Stimulated activated CD8-positive, alpha-beta memory T cell treated with anti-CD3 and anti-CD28 coated beads, Interleukin-2, amount 100 ng/mL, for 1 hour (primary cell): ENCODE data around the gene OAS2.
"Not testable (repeated sequence)": the region's sequence is repeated elsewhere in the genome, so short reads cannot be mapped to it uniquely, and the experiment has no call there.

Experiments used
- DNase-seq, 2 donors: peaks; one replicate each; pipeline ENCODE4 v3.0.0-alpha.2; 2020; ENCODE audit warnings: low read depth in 2 of 2

The OAS2 gene

DNA sequence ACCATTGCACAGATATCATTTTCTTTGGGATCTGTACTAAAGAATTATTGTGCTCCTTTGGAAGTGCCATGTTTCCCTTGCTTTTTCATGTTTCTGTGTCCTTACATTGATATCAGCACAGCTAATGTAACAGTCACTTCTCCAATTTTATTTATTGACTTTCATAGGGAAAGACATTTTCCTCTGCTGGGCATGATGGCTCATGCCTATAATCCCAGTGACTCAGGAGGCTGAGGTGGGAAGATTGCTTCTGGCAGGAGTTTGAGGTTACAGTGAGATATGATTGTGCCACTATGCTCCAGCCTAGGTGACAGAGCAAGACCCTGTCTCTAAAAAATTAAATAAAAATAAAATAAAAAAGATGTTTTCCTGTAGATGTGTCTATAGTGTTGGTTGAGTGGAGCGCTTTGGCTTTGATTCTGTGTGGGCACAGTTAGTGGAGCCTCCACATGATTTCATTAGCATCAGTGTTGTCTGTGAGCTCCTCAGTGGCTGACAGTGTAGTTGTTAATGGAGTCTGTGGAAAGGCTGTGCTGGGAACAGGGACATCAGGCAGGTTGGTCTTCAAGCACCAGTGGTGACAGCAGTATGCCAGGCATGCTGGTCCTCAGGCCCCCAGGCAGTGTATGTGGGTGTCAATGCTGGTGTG lies 7.4 kb downstream of the OAS2 start:
- no peak for DNase-seq

GRCh38 chr12:112986291-112986800 lies 8.0 kb downstream of the OAS2 start:
- no peak for DNase-seq

- no peak for DNase-seq
Measured at GRCh38 chr12:112987561-112987960, 9.2 kb downstream of the OAS2 start.

DNA sequence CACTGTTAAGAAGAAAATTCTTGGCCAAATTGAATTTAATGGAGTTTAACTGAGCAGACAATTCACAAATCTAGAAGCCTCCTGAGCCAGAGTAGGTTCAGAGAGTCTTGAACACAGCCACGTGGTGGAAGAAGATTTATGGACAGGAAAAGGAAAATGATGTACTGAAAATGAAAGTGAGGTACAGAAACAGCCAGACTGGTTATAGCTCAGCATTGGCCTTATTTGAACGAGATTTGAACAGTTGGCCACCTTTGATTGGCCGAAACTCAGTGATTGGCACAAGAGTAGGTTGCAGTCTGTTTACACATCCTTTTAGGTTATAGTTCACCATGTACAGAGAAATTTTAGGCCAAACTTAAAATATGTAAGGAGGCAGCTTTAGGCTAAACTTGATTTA lies 9.9 kb downstream of the OAS2 start:
- DNase-seq, result no peak

GRCh38 chr12:112988823-112989385 lies 10.6 kb downstream of the OAS2 start:
- DNase-seq, result not testable (repeated sequence)

DNA sequence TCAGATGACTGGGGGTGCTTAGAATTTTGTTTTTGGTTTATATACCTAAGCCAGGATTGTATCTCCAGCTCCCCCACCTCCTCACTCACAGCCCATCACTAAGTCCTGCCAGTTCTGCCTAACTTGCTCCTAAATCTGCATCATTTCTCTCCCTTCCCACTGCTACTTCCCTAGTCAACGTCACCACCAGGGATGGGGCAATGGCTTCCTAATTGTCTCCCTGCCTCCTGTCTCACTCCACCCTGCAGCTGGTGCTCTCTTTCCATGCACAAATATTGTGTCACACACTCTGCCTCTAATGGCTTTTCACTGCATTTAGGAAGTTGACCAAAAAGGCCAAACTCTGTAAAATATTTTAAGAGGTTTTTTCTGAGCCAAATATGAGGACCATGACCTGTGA lies 11.5 kb downstream of the OAS2 start:
- DNase-seq, result no peak

DNA sequence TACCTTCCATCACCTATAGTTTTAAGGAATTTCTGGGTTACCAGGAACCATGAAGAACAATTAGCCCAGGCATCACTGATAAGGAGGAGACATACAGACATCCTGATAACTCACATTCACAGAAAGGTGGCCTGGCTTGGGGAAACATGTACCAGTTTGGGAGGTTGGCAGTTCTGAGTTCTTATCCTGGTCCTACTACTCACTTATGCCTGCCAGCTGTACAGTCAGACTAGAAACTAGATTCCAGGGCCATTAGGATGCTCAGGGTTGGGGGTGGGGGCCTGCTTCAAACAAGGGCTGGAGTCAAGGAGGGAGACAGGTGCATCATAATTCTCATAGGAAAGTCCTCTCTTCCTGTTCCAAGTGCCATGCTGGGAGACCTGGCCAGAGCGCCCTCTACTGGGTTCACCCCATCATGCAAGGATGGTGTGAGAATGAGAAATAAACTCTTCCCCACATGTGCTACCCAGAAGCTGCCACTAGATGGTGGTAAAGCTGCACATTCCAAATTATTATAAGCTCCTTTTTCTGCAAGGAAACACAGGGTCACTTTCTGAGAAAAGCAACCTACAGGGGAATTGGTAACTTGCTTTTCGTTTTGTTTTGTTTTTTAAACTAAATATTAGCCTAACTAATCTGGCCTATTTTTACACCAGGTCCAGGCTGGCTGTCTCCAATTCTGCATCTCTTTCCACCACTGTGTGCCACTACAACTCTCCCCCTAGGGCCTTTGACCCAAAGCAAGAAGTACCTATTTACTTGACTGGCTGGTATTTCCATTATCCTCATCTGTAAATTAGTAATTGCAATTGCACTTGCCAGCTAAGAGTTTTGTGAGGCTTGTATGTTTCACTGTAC lies 14.5 kb downstream of the OAS2 start:
- DNase-seq, result peak in 1 of 2 donors; percentile 26

DNA sequence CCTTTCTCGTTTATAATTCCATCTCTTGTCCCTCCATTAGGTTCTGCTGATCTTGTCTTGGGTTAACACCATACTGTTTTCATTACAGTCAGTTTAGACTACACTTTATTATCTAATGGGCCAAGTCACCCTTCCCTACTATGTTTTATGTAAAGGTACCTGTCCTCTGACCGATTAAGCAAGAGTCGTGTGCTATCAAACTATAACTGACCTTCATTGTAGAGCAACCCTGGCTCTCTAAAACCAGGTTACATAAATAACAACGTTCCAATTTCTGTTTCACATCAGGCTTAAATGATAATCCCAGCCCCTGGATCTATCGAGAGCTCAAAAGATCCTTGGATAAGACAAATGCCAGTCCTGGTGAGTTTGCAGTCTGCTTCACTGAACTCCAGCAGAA lies 16.7 kb downstream of the OAS2 start:
- no peak for DNase-seq

GRCh38 chr12:112996501-112996900 lies 18.2 kb downstream of the OAS2 start:
- DNase-seq, result no peak

- DNase-seq, result no peak
Measured at GRCh38 chr12:112997506-112997905, 19.2 kb downstream of the OAS2 start.

GRCh38 chr12:112998987-112999767 lies 20.9 kb downstream of the OAS2 start:
- DNase-seq, result no peak

DNA sequence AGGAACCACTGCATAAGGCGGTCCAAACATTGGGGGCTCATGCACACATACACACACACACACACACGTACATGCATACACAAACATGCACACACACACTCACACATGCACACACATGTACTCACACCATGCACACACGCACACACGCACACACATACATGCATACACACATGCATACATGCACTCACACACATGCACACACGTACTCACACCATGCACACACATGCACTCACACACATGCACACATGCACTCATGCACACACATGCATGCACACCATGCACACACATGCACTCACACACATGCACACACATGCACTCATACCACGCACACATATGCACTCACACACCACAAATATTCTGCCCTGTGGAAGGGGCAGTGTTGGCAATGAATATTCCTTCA lies 22.1 kb downstream of the OAS2 start:
- no peak for DNase-seq

- DNase-seq, result no peak
Measured at GRCh38 chr12:113002155-113002554, 23.8 kb downstream of the OAS2 start.

- no peak for DNase-seq
Measured at GRCh38 chr12:113002676-113003075, 24.4 kb downstream of the OAS2 start.

DNA sequence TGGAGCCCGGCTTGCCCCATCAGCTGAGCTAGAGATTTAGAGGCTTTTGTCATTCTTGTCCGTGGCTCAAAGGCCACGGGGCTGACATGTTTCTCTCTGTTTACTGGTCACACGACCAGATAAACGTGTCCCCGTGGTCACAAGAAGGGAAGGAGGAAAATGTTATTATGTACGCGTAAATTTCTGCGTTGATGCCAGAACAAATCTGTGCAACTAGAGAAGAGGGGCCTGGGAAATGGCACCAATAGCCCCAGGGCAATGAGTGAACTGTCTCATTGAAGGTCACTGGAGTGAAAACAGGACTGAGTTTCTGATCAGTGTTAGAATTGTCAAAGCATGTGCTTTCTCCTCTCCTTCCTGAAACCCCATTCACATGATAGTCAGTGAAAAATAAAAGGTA lies 25.3 kb downstream of the OAS2 start:
- no peak for DNase-seq

GRCh38 chr12:113005762-113006161 lies 27.4 kb downstream of the OAS2 start:
- DNase-seq, result no peak

GRCh38 chr12:113006206-113006605 lies 27.9 kb downstream of the OAS2 start:
- DNase-seq, result no peak

DNA sequence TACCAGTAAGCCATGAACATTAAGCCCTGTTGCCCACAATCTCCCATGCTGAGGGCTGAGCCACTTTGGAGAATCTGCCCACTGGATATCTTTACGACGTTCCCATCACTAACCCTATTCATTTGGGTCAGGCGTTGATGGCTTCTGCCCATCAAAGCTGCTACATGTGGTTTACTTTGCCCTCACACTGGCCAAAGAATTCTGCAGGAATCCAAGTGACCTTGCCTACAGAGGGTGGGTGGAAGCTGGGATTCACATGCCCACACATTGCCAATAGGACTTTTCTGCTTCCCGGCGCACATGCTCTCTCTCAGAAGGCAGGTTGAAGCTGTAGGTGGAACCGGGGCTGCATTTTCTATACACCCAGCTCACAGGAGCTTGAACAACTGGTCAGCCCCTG lies 28.3 kb downstream of the OAS2 start:
- no peak for DNase-seq

DNA sequence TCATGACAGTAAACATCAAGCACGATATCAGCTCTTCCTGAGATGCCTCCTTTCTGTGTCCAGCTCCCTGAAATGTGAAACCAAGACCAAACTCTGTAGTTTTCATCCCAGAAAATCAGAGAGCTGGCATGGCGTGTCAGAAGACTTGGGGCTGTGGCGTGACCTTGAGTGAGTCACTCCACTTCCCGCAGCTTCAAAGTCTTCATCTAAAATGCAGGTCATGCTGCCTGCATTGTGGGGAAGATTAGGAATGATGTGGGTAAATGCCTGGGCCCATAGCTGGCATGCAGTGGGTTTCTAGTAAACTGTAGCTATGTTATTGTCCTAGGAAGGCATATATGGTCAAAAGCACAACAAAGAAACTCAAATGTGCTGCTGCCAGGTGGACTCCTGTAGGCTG lies 28.8 kb downstream of the OAS2 start:
- DNase-seq, result no peak

GRCh38 chr12:113010701-113011100 lies 32.4 kb downstream of the OAS2 start:
- no peak for DNase-seq

DNA sequence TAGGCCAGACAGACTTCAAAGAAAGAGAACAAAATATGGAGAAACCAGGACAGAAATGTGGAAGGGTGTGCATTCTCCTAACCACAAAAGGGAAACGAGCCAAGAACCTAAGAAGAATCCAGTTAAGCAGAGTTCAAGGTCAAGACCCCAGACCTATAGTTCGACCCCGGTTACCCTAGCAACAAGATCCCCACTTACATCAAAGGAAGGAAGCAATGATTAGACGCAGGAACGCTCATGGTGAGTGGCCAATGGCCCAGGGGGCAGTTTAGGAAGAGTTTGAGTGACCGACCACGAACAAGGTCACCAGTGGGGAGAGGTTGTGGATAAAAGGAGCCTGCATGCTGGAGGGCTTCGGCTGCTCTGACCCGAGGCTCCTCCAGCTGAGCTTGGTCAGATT lies 36.2 kb downstream of the OAS2 start:
- DNase-seq, result no peak

GRCh38 chr12:113016796-113017195 lies 38.5 kb downstream of the OAS2 start:
- no peak for DNase-seq
